HL-60/S4 treated with phorbol 12-myristate 13-acetate at 8.2 ng/mL for 4 days and 3 days (cell line): ENCODE data around the gene CACNB2.

Experiments
- in situ Hi-C: fragments of 300-500 bp; cut with MboI; formaldehyde crosslinking; loops from 2 replicates; pipeline ENCODE4 v1.15.0; 2022; ENCODE audit warnings: low sequenced_read_pairs

Gene CACNB2

GRCh38 chr10:18278181-18278580 is 138.0 kb downstream of the CACNB2 start:
- in situ Hi-C loops, result no loop called here

- in situ Hi-C loops, result no loop called here
Measured at GRCh38 chr10:18279173-18279572, 138.9 kb downstream of the CACNB2 start.

- in situ Hi-C loops, result no loop called here
Measured at GRCh38 chr10:18282094-18282493, 141.9 kb downstream of the CACNB2 start.

- in situ Hi-C loops, result no loop called here
Measured at GRCh38 chr10:18290651-18291313, 150.6 kb downstream of the CACNB2 start.

- in situ Hi-C loops, result no loop called here
Measured at GRCh38 chr10:18293536-18294510, 153.6 kb downstream of the CACNB2 start.

- in situ Hi-C loops, result no loop called here
Measured at GRCh38 chr10:18294633-18295032, 154.4 kb downstream of the CACNB2 start.

GRCh38 chr10:18297659-18298058 is 157.4 kb downstream of the CACNB2 start:
- in situ Hi-C loops, result no loop called here

- in situ Hi-C loops, result no loop called here
Measured at GRCh38 chr10:18298256-18298655, 158.0 kb downstream of the CACNB2 start.

- in situ Hi-C loops, result no loop called here
Measured at GRCh38 chr10:18303851-18304801, 163.9 kb downstream of the CACNB2 start.

- in situ Hi-C loops, result no loop called here
Measured at GRCh38 chr10:18306031-18306430, 165.8 kb downstream of the CACNB2 start.

- in situ Hi-C loops, result no loop called here
Measured at GRCh38 chr10:18308600-18308999, 168.4 kb downstream of the CACNB2 start.

GRCh38 chr10:18310761-18311160 is 170.5 kb downstream of the CACNB2 start:
- in situ Hi-C loops, result no loop called here

GRCh38 chr10:18312374-18313139 is 172.3 kb downstream of the CACNB2 start:
- in situ Hi-C loops, result no loop called here

- in situ Hi-C loops, result no loop called here
Measured at GRCh38 chr10:18313140-18313530, 172.9 kb downstream of the CACNB2 start.

- in situ Hi-C loops, result no loop called here
Measured at GRCh38 chr10:18313626-18314025, 173.4 kb downstream of the CACNB2 start.

- in situ Hi-C loops, result no loop called here
Measured at GRCh38 chr10:18319628-18320027, 179.4 kb downstream of the CACNB2 start.

- in situ Hi-C loops, result no loop called here
Measured at GRCh38 chr10:18321371-18321770, 181.1 kb downstream of the CACNB2 start.

- in situ Hi-C loops, result no loop called here
Measured at GRCh38 chr10:18323916-18324315, 183.7 kb downstream of the CACNB2 start.

GRCh38 chr10:18325410-18325809 is 185.2 kb downstream of the CACNB2 start:
- in situ Hi-C loops, result no loop called here

GRCh38 chr10:18325889-18326531 is 185.8 kb downstream of the CACNB2 start:
- in situ Hi-C loops, result no loop called here
